RWPE2 (cell line): ENCODE data around the gene ALDOC.
A peak's percentile ranks its signal among the peaks of the same experiment; 100 is the strongest.

Experiments
- ATAC-seq: fragments of 200-7000 bp; cut with Tn5 transposase; 3 replicates; pipeline ENCODE4 v1.9.1; 2021; ENCODE audit warnings: low read depth
- DNase-seq: peaks from one replicate; pipeline ENCODE4 v3.0.0-alpha.2; 2020; ENCODE audit warnings: low spot score
- H3K27ac ChIP-seq: fragments of 450-650 bp; 2 replicates; pipeline ENCODE4 v1.5.1; 2017; ENCODE audit warnings: mild to moderate bottlenecking; ENCODE audit not compliant: poor library complexity, severe bottlenecking
- H3K27me3 ChIP-seq: fragments of 250-450 bp; sonication (Bioruptor Pico); 2 replicates; pipeline ENCODE4 v1.5.1; 2021; ENCODE audit warnings: mild to moderate bottlenecking, moderate library complexity; ENCODE audit not compliant: insufficient read depth, poor library complexity, severe bottlenecking
- H3K36me3 ChIP-seq: fragments of 250-450 bp; sonication (Bioruptor Pico); 2 replicates; pipeline ENCODE4 v1.5.1; 2020; ENCODE audit warnings: low read depth, mild to moderate bottlenecking, moderate library complexity
- H3K4me1 ChIP-seq: fragments of 250-450 bp; sonication (Bioruptor Pico); 2 replicates; pipeline ENCODE4 v1.5.1; 2021; ENCODE audit warnings: mild to moderate bottlenecking, moderate library complexity; ENCODE audit not compliant: insufficient read depth, poor library complexity, severe bottlenecking
- H3K4me3 ChIP-seq: fragments of 250-450 bp; sonication (Bioruptor Pico); 2 replicates; pipeline ENCODE4 v1.5.1; 2021; ENCODE audit warnings: mild to moderate bottlenecking, moderate library complexity; ENCODE audit not compliant: severe bottlenecking
- H3K9me3 ChIP-seq: fragments of 250-450 bp; sonication (Bioruptor Pico); 2 replicates; pipeline ENCODE4 v1.5.1; 2021; ENCODE audit warnings: mild to moderate bottlenecking, moderate library complexity; ENCODE audit not compliant: severe bottlenecking
- TF ChIP-seq, protein P1 (sequence below): fragments of 450-650 bp; IDR thresholded peaks from one replicate; pipeline ENCODE4 v1.5.1; 2017; ENCODE audit warnings: mild to moderate bottlenecking, moderate library complexity; ENCODE audit not compliant: poor library complexity, severe bottlenecking

Gene ALDOC

DNA sequence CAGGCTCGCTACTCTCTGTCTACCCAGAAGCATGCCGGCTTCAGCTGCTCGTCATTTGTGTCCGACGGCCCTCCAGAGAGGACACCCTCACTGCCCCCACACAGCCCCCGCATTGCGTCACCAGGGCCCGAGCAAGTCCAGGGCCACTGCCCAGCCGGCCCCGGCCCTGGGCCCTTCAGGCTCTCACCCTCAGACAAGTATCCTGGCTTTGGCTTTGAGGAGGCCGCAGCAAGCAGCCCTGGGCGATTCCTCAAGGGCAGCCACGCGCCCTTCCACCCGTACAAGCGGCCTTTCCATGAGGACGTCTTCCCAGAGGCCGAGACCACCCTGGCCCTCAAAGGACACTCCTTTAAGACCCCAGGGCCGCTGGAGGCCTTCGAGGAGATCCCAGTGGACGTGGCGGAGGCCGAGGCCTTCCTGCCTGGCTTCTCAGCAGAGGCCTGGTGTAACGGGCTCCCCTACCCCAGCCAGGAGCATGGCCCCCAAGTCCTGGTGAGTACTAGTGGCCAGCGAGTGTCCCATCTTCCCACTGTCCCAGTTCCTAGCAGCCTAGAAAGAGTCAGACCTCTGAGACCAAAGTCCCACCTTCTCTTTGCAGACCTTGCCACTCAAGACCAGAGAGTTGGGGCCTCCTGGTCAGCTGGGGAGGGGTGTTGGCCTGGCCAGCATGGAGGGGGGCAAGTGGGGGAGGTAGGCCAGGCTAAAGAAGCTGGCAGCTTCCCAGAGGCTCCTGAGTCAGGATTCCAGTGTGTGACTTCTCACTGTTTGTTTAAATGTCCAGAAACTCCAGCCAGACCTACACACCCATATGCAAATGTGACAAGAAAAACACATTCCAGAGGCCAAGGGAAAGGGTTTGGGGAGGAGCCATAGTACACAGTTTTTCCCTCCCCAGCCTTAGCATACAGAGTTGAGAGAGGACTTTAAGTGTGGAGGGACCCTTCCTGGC, 51.9 kb downstream of the ALDOC start:
- ATAC-seq, result peak; percentile 87
- no peak for DNase-seq

DNA sequence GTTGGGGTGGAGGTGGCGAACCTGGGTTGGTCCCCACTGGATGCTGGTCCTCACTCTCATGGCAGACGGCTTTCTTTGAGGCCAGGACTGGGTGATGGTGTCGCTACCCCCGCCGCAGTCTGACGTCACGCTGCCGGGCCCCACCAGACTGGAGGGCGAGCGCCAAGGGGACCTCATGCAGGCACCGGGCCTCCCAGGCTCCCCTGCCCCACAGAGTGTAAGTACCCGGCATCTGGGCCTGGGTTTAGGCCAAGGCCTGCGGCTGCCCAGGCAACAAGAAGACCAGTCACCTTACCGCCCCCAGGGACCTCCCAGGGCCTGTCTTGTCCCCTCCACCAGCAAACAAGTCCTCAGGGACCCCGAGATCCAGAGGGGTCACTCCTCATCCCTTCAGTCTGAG, 52.8 kb downstream of the ALDOC start:
- H3K4me3 ChIP-seq, result no peak overlapping the region
- no peak for DNase-seq
- no peaks in the 10 kb centered on the region for H3K9me3 ChIP-seq
- H3K27ac ChIP-seq, result no peak overlapping the region
- H3K27me3 ChIP-seq, result no peaks in the 10 kb centered on the region
- peaks cover 13% of the 10 kb centered on the region for H3K4me1 ChIP-seq
- ATAC-seq, result no peak
- TF ChIP-seq, protein P1, sequence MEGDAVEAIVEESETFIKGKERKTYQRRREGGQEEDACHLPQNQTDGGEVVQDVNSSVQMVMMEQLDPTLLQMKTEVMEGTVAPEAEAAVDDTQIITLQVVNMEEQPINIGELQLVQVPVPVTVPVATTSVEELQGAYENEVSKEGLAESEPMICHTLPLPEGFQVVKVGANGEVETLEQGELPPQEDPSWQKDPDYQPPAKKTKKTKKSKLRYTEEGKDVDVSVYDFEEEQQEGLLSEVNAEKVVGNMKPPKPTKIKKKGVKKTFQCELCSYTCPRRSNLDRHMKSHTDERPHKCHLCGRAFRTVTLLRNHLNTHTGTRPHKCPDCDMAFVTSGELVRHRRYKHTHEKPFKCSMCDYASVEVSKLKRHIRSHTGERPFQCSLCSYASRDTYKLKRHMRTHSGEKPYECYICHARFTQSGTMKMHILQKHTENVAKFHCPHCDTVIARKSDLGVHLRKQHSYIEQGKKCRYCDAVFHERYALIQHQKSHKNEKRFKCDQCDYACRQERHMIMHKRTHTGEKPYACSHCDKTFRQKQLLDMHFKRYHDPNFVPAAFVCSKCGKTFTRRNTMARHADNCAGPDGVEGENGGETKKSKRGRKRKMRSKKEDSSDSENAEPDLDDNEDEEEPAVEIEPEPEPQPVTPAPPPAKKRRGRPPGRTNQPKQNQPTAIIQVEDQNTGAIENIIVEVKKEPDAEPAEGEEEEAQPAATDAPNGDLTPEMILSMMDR, result no peak
- H3K36me3 ChIP-seq, result no peaks in the 10 kb centered on the region

More for the DNA sequence above, 51.9 kb downstream of the ALDOC start:
- H3K9me3 ChIP-seq, result no peaks in the 10 kb centered on the region
- H3K36me3 ChIP-seq, result no peaks in the 10 kb centered on the region
- H3K27ac ChIP-seq, result peak overlapping the region; percentile 28
- H3K27me3 ChIP-seq, result no peaks in the 10 kb centered on the region
- TF ChIP-seq, protein P1, result no peak
- no peak overlapping the region for H3K4me3 ChIP-seq
- peaks cover 13% of the 10 kb centered on the region for H3K4me1 ChIP-seq

DNA sequence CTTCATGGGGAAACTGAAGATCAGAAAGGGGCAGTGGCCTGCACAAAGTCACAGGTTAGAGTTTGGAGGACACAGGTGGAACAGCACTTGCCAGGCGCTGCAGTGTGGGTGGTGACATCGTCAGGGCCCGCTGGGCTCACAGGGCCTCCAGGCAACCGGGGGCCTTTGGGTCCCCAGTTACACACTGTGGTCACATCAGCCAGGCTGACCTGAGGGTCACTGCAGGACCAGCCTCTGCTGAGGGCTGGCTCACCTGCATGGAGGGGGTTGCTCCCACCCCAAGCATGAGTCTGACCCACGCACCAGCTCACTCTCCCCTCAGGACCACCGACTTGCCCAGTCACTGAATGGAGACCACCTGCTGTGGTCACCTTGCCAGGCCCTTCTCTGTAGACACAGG, 53.5 kb downstream of the ALDOC start:
- Histone ChIP-seq H3K4me1 (peaks cover 13% of the 10 kb centered on the region), H3K27me3 (no peaks in the 10 kb centered on the region), H3K4me3 (no peak overlapping the region), H3K9me3 (no peaks in the 10 kb centered on the region), H3K27ac (no peak overlapping the region), H3K36me3 (no peaks in the 10 kb centered on the region)
- TF ChIP-seq, protein P1, result no peak
- DNase-seq, result no peak
- ATAC-seq, result no peak
